HG03378 (cell line): ENCODE data around the gene APBA1.

Experiments used
- ATAC-seq: cut with Tn5 transposase; IDR thresholded peaks from one replicate; pipeline ENCODE4 v1.9.1; 2021; ENCODE audit warnings: mild to moderate bottlenecking, moderate library complexity; ENCODE audit not compliant: unreplicated experiment

APBA1 gene

GRCh38 chr9:69658987-69659675 is 13.0 kb downstream of the APBA1 start:
- ATAC-seq, result no peak

GRCh38 chr9:69657269-69657668 is 14.9 kb downstream of the APBA1 start:
- no peak for ATAC-seq

GRCh38 chr9:69655065-69655464 is 17.1 kb downstream of the APBA1 start:
- no peak for ATAC-seq

GRCh38 chr9:69653261-69653660 is 18.9 kb downstream of the APBA1 start:
- ATAC-seq, result no peak

GRCh38 chr9:69649566-69650250 is 22.5 kb downstream of the APBA1 start:
- no peak for ATAC-seq

- no peak for ATAC-seq
Observed at GRCh38 chr9:69647804-69648203, 24.4 kb downstream of the APBA1 start.

- ATAC-seq, result no peak
Observed at GRCh38 chr9:69646810-69647209, 25.4 kb downstream of the APBA1 start.

GRCh38 chr9:69645488-69645887 is 26.7 kb downstream of the APBA1 start:
- no peak for ATAC-seq

GRCh38 chr9:69643098-69643497 is 29.1 kb downstream of the APBA1 start:
- ATAC-seq, result no peak

- no peak for ATAC-seq
Observed at GRCh38 chr9:69637817-69638200, 34.4 kb downstream of the APBA1 start.

- no peak for ATAC-seq
Observed at GRCh38 chr9:69637193-69637816, 34.9 kb downstream of the APBA1 start.

GRCh38 chr9:69633716-69634115 is 38.5 kb downstream of the APBA1 start:
- ATAC-seq, result peak; percentile 68

- no peak for ATAC-seq
Observed at GRCh38 chr9:69632768-69633167, 39.4 kb downstream of the APBA1 start.

- ATAC-seq, result no peak
Observed at GRCh38 chr9:69627281-69627680, 44.9 kb downstream of the APBA1 start.

GRCh38 chr9:69623276-69623675 is 48.9 kb downstream of the APBA1 start:
- no peak for ATAC-seq

- ATAC-seq, result no peak
Observed at GRCh38 chr9:69622676-69623075, 49.5 kb downstream of the APBA1 start.

- no peak for ATAC-seq
Observed at GRCh38 chr9:69621730-69622460, 50.3 kb downstream of the APBA1 start.

GRCh38 chr9:69620731-69621130 is 51.4 kb downstream of the APBA1 start:
- no peak for ATAC-seq

GRCh38 chr9:69619233-69619632 is 52.9 kb downstream of the APBA1 start:
- ATAC-seq, result no peak

GRCh38 chr9:69617006-69617405 is 55.2 kb downstream of the APBA1 start:
- no peak for ATAC-seq

GRCh38 chr9:69615880-69616279 is 56.3 kb downstream of the APBA1 start:
- ATAC-seq, result no peak

GRCh38 chr9:69611221-69611620 is 61.0 kb downstream of the APBA1 start:
- no peak for ATAC-seq
